ENCODE measurements around the gene DAZAP1. TPM values are rescaled to one million over a fixed set of nuclear protein-coding genes. Genes with fewer than 3 reads are reported as not detected.

DAZAP1 gene
- total RNA-seq, 2 donors from 2014 or later, result 32.6 to 47.5 TPM

GRCh38 chr19:1456121-1456900 is 48.9 kb downstream of the DAZAP1 start:
- no peak for DNase-seq (ENCODE audit: low spot score)
- Histone ChIP-seq H3K27ac (no peak overlapping the region), H3K4me3 (no peak overlapping the region), H3K4me1 (peaks cover 0 to 41% of the 10 kb centered on the region in 2 donors), H3K9me3 (no peaks in the 10 kb centered on the region), H3K36me3 (no peaks in the 10 kb centered on the region), H3K27me3 (peaks cover 8 to 31% of the 10 kb centered on the region in 2 donors)
- TF ChIP-seq, protein P1, sequence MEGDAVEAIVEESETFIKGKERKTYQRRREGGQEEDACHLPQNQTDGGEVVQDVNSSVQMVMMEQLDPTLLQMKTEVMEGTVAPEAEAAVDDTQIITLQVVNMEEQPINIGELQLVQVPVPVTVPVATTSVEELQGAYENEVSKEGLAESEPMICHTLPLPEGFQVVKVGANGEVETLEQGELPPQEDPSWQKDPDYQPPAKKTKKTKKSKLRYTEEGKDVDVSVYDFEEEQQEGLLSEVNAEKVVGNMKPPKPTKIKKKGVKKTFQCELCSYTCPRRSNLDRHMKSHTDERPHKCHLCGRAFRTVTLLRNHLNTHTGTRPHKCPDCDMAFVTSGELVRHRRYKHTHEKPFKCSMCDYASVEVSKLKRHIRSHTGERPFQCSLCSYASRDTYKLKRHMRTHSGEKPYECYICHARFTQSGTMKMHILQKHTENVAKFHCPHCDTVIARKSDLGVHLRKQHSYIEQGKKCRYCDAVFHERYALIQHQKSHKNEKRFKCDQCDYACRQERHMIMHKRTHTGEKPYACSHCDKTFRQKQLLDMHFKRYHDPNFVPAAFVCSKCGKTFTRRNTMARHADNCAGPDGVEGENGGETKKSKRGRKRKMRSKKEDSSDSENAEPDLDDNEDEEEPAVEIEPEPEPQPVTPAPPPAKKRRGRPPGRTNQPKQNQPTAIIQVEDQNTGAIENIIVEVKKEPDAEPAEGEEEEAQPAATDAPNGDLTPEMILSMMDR (IDR thresholded peaks at IDR 0.05), result no peak

DNA sequence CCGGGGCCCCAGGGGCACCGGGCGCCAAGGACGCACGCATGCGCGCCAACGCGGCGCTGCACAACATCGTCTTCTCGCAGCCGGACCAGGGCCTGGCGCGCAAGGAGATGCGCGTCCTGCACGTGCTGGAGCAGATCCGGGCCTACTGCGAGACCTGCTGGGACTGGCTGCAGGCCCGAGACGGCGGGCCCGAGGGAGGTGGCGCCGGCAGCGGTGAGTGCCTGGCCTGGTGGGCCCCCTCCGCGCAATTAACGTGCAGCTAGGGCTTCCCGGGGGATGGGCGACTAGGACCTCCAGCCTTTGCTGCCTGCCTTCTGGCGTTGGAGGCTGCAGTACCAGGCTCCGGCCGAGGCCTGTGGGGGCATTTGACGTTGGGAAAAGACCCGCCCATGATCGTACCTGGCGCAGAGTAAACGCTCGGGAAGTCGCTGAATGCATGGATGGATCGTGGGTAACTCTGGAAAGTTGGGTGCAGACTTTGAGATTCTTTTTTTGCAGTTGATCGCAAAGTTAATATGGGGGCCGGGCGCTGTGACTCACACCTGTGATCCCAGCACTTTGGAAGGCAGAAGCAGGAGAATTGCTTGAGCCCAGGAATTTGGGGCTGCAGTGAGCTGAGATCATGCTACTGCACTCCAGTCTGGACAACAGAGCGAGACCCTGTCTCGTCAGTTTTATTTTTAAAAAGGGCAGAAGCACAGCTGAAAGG is 49.8 kb downstream of the DAZAP1 start:
- Histone ChIP-seq H3K4me3 (no peak overlapping the region), H3K27me3 (peaks cover 8 to 29% of the 10 kb centered on the region in 2 donors), H3K4me1 (peaks cover 0 to 41% of the 10 kb centered on the region in 2 donors), H3K9me3 (no peaks in the 10 kb centered on the region), H3K27ac (no peak overlapping the region), H3K36me3 (no peaks in the 10 kb centered on the region)
- no peak for DNase-seq (ENCODE audit: low spot score)
- TF ChIP-seq, protein P1 (IDR thresholded peaks at IDR 0.05), result no peak

- H3K27me3 ChIP-seq, result peaks cover 7 to 29% of the 10 kb centered on the region in 2 donors
- peaks cover 0 to 35% of the 10 kb centered on the region in 2 donors for H3K4me1 ChIP-seq
- DNase-seq (ENCODE audit: low spot score), result no peak
Observed at GRCh38 chr19:1457892-1458291, 50.5 kb downstream of the DAZAP1 start.

GRCh38 chr19:1459479-1459878 is 52.1 kb downstream of the DAZAP1 start:
- peaks cover 0 to 23% of the 10 kb centered on the region in 2 donors for H3K4me1 ChIP-seq
- no peak overlapping the region for H3K4me3 ChIP-seq
- no peaks in the 10 kb centered on the region for H3K36me3 ChIP-seq
- DNase-seq (ENCODE audit: low spot score), result no peak
- peaks cover 3 to 21% of the 10 kb centered on the region in 2 donors for H3K27me3 ChIP-seq
- TF ChIP-seq, protein P1 (IDR thresholded peaks at IDR 0.05), result no peak
- no peak overlapping the region for H3K27ac ChIP-seq
- no peaks in the 10 kb centered on the region for H3K9me3 ChIP-seq

More at GRCh38 chr19:1457892-1458291, 50.5 kb downstream of the DAZAP1 start:
- TF ChIP-seq, protein P1 (IDR thresholded peaks at IDR 0.05), result no peak
- no peaks in the 10 kb centered on the region for H3K9me3 ChIP-seq
- no peak overlapping the region for H3K27ac ChIP-seq
- no peaks in the 10 kb centered on the region for H3K36me3 ChIP-seq
- no peak overlapping the region for H3K4me3 ChIP-seq

DNA sequence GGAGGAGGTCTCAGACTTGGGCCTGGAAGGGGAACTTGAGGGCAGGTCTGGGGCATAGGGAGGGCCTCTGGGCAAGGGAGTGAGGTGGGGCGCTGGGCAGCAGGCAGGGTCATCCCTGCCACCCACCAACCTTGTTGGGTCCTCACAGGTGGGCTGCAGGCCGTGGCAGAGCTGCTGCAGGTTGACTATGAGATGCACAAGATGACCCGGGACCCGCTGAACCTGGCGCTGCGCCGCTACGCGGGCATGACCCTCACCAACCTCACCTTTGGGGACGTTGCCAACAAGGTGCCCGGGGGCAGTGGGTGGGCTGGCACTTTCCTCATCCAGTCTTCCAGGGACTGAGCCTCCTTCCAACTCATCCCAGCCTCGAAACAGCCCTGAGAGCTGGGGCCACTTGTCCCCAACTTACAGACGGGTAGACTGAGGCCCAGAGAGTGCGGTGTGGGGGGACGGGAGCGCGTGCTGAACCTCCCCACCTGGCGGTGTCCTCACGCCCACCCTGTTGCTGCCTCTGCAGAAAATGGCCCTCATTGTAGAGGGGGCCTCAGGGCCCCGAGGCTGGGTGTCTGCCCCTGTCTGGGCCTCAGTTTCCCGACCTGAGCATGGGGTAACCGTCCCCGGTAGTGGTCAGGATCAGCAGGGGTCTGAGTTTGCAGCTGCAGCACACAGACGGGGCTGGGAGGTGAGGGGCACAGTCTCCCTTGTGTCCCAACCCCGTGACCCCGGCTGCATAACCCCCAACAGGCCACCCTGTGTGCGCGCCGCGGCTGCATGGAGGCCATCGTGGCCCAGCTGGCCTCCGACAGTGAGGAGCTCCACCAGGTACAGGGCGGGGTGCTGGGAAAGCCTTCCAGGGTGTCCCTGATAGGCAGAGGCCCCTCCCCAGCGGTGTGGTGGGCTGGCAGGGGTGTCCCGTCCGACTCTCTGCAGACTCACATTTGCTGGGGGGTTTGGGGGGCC is 52.9 kb downstream of the DAZAP1 start:
- peaks cover 0 to 17% of the 10 kb centered on the region in 2 donors for H3K27me3 ChIP-seq
- H3K4me1 ChIP-seq, result peaks cover 0 to 20% of the 10 kb centered on the region in 2 donors
- DNase-seq (ENCODE audit: low spot score), result no peak

More for the DNA sequence above, 52.9 kb downstream of the DAZAP1 start:
- TF ChIP-seq, protein P1 (IDR thresholded peaks at IDR 0.05), result no peak
- H3K27ac ChIP-seq, result no peak overlapping the region
- no peaks in the 10 kb centered on the region for H3K9me3 ChIP-seq
- no peaks in the 10 kb centered on the region for H3K36me3 ChIP-seq
- H3K4me3 ChIP-seq, result no peak overlapping the region
